Stimulated activated effector memory CD8-positive, alpha-beta T cell treated with anti-CD3 and anti-CD28 coated beads, Interleukin-12 subunit alpha, Interleukin-12 subunit beta, amount 100 ng/mL, for 72 hours (primary cell): Measurements from ENCODE around the gene TECPR2.
A peak's percentile ranks its signal among the peaks of the same experiment; 100 is the strongest.

Experiments used
- ATAC-seq: fragments of 150-1000 bp; cut with Tn5 transposase; 2 replicates; pipeline ENCODE4 v1.10.0; 2021
- DNase-seq, 2 donors: peaks; one replicate each; pipeline ENCODE4 v3.0.0; 2021 to 2022; ENCODE audit warnings: low spot score in 2 of 2
- H3K27ac Mint-ChIP-seq: one replicate; pipeline ENCODE4 v1.8.0; 2022; ENCODE audit warnings: mild to moderate bottlenecking, mixed read lengths
- H3K36me3 Mint-ChIP-seq: one replicate; pipeline ENCODE4 v1.8.0; 2022; ENCODE audit warnings: mild to moderate bottlenecking, mixed read lengths
- H3K4me1 Mint-ChIP-seq: one replicate; pipeline ENCODE4 v1.8.0; 2022; ENCODE audit warnings: mixed read lengths
- H3K4me3 Mint-ChIP-seq: one replicate; pipeline ENCODE4 v1.8.0; 2022; ENCODE audit warnings: mild to moderate bottlenecking, mixed read lengths
- H3K9me3 Mint-ChIP-seq: one replicate; pipeline ENCODE4 v1.8.0; 2022; ENCODE audit warnings: mixed read lengths

Gene TECPR2

GRCh38 chr14:102421411-102422057 is 58.8 kb downstream of the TECPR2 start:
- Mint-ChIP-seq H3K27ac (no peak overlapping the region), H3K9me3 (no peaks in the 10 kb centered on the region), H3K4me3 (no peak overlapping the region), H3K36me3 (peaks cover 6% of the 10 kb centered on the region), H3K4me1 (no peaks in the 10 kb centered on the region)
- no peak for DNase-seq
- ATAC-seq, result no peak

DNA sequence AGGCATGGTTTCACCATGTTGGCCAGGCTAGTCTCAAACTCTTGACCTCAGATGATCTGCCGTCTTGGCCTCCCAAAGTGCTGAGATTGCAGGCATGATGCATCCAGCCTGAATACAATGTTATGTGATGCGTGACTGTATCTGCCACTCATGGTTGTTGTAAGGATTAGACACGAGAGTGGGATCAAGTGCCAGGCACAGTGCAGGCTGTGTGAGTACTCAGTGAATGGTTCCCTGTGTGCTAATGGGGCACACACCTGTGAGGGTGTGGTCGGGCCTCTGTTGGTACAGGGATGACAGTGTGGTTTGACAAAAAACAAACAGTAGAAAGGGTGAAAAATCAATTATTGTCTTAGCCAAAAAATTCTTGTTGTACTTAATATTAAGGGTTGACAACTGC is 61.8 kb downstream of the TECPR2 start:
- Mint-ChIP-seq H3K4me3 (no peak overlapping the region), H3K36me3 (peaks cover 6% of the 10 kb centered on the region), H3K4me1 (no peaks in the 10 kb centered on the region), H3K9me3 (no peaks in the 10 kb centered on the region), H3K27ac (no peak overlapping the region)
- ATAC-seq (no peak), DNase-seq (no peak)

DNA sequence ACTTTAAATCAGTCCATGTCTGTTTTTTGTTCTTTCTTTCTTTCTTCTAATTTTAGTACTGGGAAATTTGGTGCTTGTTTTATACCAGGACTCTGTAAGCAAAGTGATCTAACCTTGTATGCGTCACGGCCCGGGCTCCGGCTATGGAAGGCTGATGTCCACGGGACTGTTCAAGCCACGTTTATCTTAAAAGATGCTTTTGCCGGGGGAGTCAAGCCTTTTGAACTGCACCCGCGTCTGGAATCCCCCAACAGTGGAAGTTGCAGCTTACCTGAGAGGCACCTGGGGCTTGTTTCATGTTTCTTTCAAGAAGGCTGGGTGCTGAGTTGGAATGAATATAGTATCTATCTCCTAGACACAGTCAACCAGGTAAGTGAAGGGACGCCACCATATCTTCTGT is 62.2 kb downstream of the TECPR2 start:
- ATAC-seq (no peak), DNase-seq (no peak)
- Mint-ChIP-seq H3K27ac (no peak overlapping the region), H3K9me3 (no peaks in the 10 kb centered on the region), H3K4me3 (no peak overlapping the region), H3K36me3 (peaks cover 6% of the 10 kb centered on the region), H3K4me1 (no peaks in the 10 kb centered on the region)

GRCh38 chr14:102426796-102427195 is 64.1 kb downstream of the TECPR2 start:
- ATAC-seq (no peak), DNase-seq (no peak)
- Mint-ChIP-seq H3K36me3 (peaks cover 6% of the 10 kb centered on the region), H3K4me3 (no peak overlapping the region), H3K4me1 (no peaks in the 10 kb centered on the region), H3K9me3 (no peaks in the 10 kb centered on the region), H3K27ac (no peak overlapping the region)

DNA sequence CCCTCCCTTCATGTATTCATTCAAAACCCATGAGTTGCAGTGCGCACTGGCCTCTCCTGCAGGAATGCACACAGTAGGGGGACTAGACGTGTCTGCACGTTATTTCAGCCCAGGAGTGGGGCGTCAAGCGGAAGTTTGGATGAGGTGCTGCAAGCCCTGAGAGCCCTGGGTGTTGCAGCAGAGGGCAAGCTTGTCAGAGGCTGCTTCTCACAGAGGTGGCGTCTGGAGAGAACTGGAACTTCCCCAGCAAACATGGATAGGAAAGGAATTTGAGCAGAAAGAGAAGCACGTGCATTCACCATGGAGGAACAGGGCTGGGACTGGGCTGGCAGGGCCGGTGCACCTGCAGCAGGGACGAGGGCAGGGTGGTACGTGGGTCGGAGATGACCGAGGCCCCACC is 64.9 kb downstream of the TECPR2 start:
- Mint-ChIP-seq H3K4me3 (no peak overlapping the region), H3K36me3 (peaks cover 6% of the 10 kb centered on the region), H3K4me1 (no peaks in the 10 kb centered on the region), H3K27ac (no peak overlapping the region), H3K9me3 (no peaks in the 10 kb centered on the region)
- no peak for ATAC-seq
- DNase-seq, result no peak

DNA sequence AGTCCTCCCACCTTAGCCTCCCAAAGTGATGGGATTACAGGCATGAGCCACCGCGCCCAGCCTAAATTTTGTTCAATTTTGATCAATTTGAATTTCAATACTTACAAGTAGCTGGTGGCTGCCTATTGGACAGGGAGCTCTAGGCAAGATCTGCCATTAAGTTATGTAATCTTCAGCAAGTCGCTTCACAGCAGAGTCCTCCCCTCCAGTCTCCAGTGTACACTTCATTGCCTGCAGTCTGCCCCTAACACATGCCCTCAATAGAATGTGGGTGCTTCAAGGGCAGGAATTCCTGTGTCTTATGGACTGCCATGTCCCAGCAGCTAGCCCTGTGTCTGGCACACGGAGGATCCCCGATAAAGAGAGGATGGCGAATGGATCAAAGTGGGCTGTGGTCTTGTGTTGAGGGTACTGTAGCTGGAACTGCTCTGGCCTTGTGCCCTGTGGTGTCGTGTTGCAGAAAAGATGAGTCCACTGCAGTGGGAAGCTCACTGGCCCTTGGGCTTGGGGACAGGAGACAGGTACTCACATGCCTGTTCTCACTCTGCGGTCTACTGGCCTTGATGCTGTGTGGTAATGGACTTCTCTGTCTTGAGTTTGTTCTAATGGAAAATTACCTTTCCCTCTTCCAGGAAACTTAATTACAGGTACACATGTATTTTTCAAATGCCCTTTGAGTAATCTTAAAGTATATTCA is 67.6 kb downstream of the TECPR2 start:
- Mint-ChIP-seq H3K36me3 (peaks cover 6% of the 10 kb centered on the region), H3K4me1 (no peaks in the 10 kb centered on the region), H3K9me3 (no peaks in the 10 kb centered on the region), H3K27ac (peak overlapping the region; percentile 15), H3K4me3 (no peak overlapping the region)
- no peak for ATAC-seq
- no peak for DNase-seq

DNA sequence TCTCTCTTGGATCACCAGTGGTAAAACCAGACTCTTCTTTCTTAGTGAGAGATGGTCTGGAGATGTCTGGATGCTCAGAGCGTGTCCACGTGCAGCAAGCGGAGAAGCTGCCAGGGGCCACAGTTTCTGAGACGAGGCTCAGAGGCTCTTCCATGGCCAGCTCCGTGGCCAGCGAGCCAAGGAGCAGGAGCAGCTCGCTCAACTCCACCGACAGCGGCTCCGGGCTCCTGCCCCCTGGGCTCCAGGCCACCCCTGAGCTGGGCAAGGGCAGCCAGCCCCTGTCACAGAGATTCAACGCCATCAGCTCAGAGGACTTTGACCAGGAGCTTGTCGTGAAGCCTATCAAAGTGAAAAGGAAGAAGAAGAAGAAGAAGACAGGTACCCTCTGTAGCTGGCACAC is 69.0 kb downstream of the TECPR2 start:
- no peak for ATAC-seq
- H3K27ac Mint-ChIP-seq, result no peak overlapping the region

DNA sequence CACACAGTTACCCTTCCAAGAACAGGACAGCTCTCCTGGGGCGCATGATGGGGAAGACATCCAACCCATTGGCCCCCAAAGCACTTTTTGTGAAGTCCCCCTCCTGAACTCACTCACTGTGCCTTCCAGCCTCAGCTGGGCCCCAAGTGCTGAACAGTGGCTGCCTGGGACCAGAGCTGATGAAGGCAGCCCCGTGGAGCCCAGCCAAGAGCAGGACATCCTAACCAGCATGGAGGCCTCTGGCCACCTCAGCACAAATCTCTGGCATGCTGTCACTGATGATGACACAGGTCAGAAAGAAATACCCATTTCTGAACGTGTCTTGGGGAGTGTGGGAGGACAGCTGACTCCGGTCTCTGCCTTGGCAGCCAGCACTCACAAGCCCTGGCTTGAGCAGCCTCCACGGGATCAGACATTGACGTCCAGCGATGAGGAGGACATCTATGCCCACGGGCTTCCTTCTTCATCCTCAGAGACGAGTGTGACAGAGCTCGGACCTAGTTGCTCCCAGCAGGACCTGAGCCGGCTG is 72.0 kb downstream of the TECPR2 start:
- peaks cover 6% of the 10 kb centered on the region for H3K4me1 Mint-ChIP-seq
- H3K27ac Mint-ChIP-seq, result no peak overlapping the region
- no peak for ATAC-seq
- no peaks in the 10 kb centered on the region for H3K9me3 Mint-ChIP-seq
- H3K4me3 Mint-ChIP-seq, result no peak overlapping the region
- H3K36me3 Mint-ChIP-seq, result no peaks in the 10 kb centered on the region
- DNase-seq, result no peak

More for the DNA sequence above, 69.0 kb downstream of the TECPR2 start:
- H3K4me3 Mint-ChIP-seq, result no peak overlapping the region
- no peaks in the 10 kb centered on the region for H3K36me3 Mint-ChIP-seq
- no peaks in the 10 kb centered on the region for H3K9me3 Mint-ChIP-seq
- no peaks in the 10 kb centered on the region for H3K4me1 Mint-ChIP-seq
- no peak for DNase-seq

DNA sequence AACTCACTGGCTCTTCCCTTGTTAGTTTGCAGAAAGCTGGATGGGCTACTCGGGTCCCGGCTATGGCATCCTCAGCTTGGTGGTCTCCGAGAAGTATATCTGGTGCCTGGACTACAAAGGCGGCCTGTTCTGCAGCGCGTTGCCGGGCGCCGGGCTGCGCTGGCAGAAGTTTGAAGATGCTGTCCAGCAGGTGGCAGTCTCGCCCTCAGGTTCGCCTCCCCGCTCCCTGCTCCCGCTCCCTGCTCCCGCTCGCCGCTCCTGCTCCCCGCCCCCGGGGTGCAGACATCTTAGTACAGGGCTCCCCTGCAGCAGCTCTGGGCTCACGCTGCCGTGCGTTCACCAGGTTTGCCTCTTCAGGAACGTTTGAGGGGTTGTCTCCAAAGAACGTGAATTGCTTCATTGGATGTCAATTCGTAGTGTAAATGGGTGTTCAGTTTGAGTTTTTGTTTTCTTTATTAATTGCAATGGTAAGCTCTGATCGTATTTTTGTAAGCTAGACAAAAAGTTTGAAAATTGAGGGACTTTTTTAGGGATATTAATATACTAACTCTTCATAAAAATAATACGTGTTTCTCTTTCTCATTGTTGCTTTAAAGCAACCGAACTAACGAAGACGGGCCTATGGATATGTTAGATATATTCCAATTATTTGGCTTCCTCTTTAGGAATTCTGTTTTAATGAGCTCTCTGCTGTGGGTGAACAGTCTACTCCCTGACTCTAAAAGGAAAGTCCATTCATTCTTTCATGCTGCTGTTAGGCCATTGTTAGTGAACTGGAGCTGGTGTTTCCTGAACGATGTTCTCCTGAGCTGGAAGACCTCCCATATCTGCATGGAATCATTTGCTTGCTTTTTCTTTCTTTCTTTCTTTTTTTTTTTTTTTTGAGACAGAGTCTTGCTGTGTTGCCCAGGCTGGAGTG is 75.5 kb downstream of the TECPR2 start:
- peak; percentile 75 to 76 for DNase-seq
- no peak overlapping the region for H3K27ac Mint-ChIP-seq
- H3K36me3 Mint-ChIP-seq, result peaks cover 4% of the 10 kb centered on the region
- peaks cover 6% of the 10 kb centered on the region for H3K4me1 Mint-ChIP-seq
- H3K4me3 Mint-ChIP-seq, result no peak overlapping the region
- no peaks in the 10 kb centered on the region for H3K9me3 Mint-ChIP-seq
- peak; percentile 95 for ATAC-seq

GRCh38 chr14:102439556-102439955 is 76.8 kb downstream of the TECPR2 start:
- no peak overlapping the region for H3K4me3 Mint-ChIP-seq
- no peak for ATAC-seq
- peaks cover 13% of the 10 kb centered on the region for H3K36me3 Mint-ChIP-seq
- H3K4me1 Mint-ChIP-seq, result peaks cover 6% of the 10 kb centered on the region
- no peaks in the 10 kb centered on the region for H3K9me3 Mint-ChIP-seq
- no peak overlapping the region for H3K27ac Mint-ChIP-seq
- no peak for DNase-seq

- DNase-seq, result no peak
- Mint-ChIP-seq H3K4me1 (peaks cover 6% of the 10 kb centered on the region), H3K27ac (no peak overlapping the region), H3K4me3 (no peak overlapping the region), H3K9me3 (no peaks in the 10 kb centered on the region), H3K36me3 (peaks cover 18% of the 10 kb centered on the region)
- no peak for ATAC-seq
These were observed 77.7 kb downstream of the TECPR2 start for GRCh38 chr14:102440392-102440791.

DNA sequence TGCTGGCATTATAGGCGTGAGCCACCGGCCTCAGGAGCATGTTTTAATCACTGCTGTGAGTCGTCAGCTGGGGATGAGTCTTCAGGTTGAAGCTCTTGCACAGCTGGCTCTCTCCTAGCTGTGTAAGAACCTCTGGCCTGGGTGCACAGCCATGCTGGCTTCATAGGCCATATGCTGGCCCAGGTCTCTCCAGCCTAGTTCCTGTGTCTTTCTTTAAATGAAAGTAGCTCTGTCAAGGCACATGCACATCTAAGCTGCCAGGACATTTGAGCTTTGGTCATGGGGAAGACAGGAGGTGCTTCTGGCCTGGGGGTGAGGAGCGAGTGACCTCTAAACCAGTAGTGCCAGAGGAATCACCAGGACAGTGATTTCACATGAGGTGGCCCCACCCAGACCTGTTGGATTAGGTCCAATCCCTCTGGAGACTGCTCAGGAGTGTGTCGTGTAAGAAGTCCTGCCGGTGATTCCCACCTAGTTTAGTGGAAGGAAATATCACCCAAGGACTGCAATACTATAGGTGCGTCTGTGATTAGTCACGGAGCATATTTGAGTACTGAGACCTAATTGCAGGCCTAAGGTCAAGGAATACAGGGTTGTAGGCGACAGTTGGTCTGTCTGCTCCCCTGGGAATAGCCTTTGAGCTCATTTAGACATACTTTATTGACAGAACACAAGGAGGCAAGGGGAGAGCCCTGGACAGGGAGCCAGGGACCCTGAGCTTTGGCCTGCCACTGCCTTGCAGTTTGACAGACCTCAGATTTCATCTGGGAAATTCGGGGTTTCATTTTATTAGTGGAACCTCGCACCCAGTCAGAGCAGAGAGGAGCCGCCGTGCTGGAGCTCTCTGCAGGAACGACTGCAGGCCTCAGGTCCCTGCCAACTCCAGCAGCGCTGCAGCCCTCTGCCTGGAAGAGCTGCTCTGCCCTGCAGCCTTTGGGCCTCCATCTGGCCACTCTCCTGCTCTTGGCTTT is 79.8 kb downstream of the TECPR2 start:
- Mint-ChIP-seq H3K27ac (no peak overlapping the region), H3K4me1 (peaks cover 6% of the 10 kb centered on the region), H3K9me3 (no peaks in the 10 kb centered on the region), H3K4me3 (no peak overlapping the region), H3K36me3 (peaks cover 18% of the 10 kb centered on the region)
- ATAC-seq (no peak), DNase-seq (no peak)

GRCh38 chr14:102445066-102445465 is 82.3 kb downstream of the TECPR2 start:
- no peak for DNase-seq
- Mint-ChIP-seq H3K27ac (no peak overlapping the region), H3K36me3 (peaks cover 18% of the 10 kb centered on the region), H3K9me3 (no peaks in the 10 kb centered on the region), H3K4me1 (no peaks in the 10 kb centered on the region), H3K4me3 (no peak overlapping the region)
- no peak for ATAC-seq

DNA sequence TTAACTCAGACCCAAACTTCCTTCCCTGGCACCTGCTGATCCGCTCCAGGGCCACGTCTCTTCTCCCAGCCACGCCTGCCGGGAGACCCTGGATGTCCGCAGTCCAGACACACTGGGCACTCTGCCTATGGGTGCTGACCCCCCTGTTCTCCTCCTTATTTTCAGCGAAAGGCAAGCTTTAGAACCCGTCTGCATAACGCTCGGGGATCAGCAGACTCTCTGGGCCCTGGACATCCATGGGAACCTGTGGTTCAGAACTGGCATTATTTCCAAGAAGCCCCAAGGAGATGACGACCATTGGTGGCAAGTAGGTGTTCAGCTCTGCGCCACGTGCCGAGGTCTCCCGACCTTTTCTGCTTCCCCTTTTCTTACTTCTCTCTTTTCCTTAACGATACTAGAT is 82.9 kb downstream of the TECPR2 start:
- Mint-ChIP-seq H3K4me3 (no peak overlapping the region), H3K9me3 (no peaks in the 10 kb centered on the region), H3K4me1 (no peaks in the 10 kb centered on the region), H3K36me3 (peaks cover 15% of the 10 kb centered on the region), H3K27ac (no peak overlapping the region)
- DNase-seq (no peak), ATAC-seq (no peak)
